ENCODE results near the gene ATP2C1.

ATP2C1 gene

DNA sequence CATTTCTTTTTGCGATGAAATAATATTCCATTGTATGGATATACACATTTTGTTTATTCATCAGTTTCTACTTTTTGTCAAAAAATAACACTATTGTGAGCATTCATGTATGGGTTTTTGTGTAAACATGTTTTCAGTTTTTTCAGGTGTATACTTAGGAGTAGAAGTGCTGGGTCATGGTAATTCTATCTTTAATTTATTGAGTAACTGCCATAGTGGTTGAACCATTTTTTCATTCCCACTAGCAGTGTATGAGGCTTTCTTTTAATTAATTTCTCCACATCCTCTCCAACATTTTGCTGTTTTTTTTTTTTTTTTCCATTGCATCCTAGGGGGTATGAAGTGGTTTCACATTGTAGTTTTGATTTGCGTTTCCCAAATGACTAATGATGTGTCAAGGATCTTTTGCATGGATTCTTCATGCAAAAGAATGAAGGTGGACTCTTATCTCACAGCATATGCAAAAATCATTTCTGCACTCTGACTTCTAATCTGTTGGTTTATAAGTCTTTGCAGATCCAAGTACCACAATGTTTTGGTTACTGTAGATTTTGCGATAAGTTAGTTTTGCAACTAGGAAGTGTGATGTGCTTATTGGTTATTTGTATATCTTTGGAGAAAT is 12.6 kb downstream of the ATP2C1 start:
- no peak overlapping the region for H3K4me3 ChIP-seq (ENCODE audit: low read depth, low read length)
- H3K27me3 ChIP-seq (replicated peaks), result no peaks in the 10 kb centered on the region
- in situ Hi-C loops (cut with HindIII; ENCODE audit: low pct_ligation_motif_present, low sequenced_read_pairs), result no loop called here
- peak; percentile 45 for DNase-seq
- H3K36me3 ChIP-seq (replicated peaks), result no peaks in the 10 kb centered on the region
- TF ChIP-seq, protein P1, sequence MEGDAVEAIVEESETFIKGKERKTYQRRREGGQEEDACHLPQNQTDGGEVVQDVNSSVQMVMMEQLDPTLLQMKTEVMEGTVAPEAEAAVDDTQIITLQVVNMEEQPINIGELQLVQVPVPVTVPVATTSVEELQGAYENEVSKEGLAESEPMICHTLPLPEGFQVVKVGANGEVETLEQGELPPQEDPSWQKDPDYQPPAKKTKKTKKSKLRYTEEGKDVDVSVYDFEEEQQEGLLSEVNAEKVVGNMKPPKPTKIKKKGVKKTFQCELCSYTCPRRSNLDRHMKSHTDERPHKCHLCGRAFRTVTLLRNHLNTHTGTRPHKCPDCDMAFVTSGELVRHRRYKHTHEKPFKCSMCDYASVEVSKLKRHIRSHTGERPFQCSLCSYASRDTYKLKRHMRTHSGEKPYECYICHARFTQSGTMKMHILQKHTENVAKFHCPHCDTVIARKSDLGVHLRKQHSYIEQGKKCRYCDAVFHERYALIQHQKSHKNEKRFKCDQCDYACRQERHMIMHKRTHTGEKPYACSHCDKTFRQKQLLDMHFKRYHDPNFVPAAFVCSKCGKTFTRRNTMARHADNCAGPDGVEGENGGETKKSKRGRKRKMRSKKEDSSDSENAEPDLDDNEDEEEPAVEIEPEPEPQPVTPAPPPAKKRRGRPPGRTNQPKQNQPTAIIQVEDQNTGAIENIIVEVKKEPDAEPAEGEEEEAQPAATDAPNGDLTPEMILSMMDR (IDR thresholded peaks at IDR 0.05; ENCODE audit: low read depth, low read length, missing control alignments), result no peak
- peak overlapping the region; percentile 38 for H3K27ac ChIP-seq

DNA sequence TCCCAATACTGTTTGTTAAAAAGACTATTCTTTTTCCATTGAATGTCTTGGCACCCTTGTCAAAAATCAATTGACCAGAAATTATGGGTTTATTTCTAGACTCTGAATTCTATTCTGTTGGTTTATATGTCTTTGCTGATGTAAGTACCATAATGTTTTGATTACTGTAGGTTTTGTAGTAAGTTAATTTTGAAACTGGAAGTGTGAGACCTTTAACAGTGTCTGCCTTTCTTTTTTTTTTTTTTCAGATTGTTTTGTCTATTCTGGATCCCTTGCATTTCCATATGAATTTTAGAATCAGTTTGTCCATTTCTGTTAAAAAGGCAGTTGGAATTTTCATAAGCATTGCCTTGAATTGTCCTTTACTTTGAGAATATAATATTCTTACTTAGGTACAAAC is 13.6 kb downstream of the ATP2C1 start:
- in situ Hi-C loops (cut with HindIII; ENCODE audit: low pct_ligation_motif_present, low sequenced_read_pairs), result no loop called here
- Histone ChIP-seq H3K27me3 (replicated peaks) (no peaks in the 10 kb centered on the region), H3K4me3 (ENCODE audit: low read depth, low read length) (no peak overlapping the region), H3K36me3 (replicated peaks) (no peaks in the 10 kb centered on the region), H3K27ac (peak overlapping the region; percentile 32)
- no peak for DNase-seq
- TF ChIP-seq, protein P1 (IDR thresholded peaks at IDR 0.05; ENCODE audit: low read depth, low read length, missing control alignments), result no peak

DNA sequence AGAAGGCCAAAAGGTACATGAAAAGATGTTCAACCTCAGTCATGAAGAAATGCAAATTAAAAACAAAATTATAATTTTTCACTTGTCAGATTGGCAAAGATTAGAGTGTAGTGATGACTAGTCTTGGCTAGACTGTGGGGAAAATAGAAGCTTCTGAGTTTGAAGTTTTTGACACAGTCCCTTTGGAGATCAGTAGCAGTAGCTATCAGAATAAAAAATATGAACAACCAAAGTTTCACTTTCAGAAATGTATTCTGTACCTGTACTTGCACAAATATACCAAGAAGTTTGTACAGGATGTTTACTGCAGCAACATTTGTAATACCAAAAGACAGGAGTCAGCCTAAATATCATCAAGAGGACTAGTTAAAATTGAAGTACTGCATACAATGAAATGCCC is 14.1 kb downstream of the ATP2C1 start:
- Histone ChIP-seq H3K27ac (no peak overlapping the region), H3K36me3 (replicated peaks) (no peaks in the 10 kb centered on the region), H3K4me3 (ENCODE audit: low read depth, low read length) (no peak overlapping the region), H3K27me3 (replicated peaks) (no peaks in the 10 kb centered on the region)
- in situ Hi-C loops (cut with HindIII; ENCODE audit: low pct_ligation_motif_present, low sequenced_read_pairs), result no loop called here
- TF ChIP-seq, protein P1 (IDR thresholded peaks at IDR 0.05; ENCODE audit: low read depth, low read length, missing control alignments), result no peak
- DNase-seq, result no peak

DNA sequence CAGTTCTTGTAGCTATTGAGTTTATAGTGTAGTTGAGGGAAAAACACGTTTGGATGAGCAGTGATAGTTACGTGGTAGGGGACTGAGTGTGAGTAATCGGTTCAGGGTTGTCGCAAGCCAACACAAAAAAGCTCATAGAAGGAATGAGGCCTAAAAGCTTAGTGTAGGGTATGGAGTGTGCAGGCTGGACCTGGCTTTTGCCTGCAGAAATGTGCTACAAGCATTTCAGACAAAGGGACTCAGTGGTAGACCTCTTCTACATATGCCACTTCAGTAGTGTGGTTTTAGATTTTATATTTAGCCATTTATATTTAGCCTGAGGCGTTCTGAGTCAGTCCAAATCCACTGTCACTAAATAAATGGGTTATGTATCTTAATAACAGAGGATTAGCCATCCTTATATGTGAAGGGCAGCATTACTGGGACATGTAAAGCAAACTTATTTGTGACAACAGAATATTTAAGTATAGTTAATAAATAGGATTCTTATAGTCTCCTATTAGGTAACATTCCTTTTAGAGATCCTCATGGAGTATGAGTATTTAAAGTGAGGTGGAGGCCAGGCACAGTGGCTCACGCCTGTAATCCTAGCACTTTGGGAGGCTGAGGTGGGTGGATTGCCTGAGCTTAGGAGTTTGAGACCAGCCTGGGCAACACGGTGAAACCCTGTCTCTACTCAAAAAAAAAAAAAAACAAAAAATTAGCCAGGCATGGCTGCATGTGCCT is 21.8 kb downstream of the ATP2C1 start:
- no peaks in the 10 kb centered on the region for H3K27me3 ChIP-seq (replicated peaks)
- H3K4me3 ChIP-seq (ENCODE audit: low read depth, low read length), result no peak overlapping the region
- DNase-seq, result no peak
- TF ChIP-seq, protein P1 (IDR thresholded peaks at IDR 0.05; ENCODE audit: low read depth, low read length, missing control alignments), result no peak
- no peak overlapping the region for H3K27ac ChIP-seq
- in situ Hi-C loops (cut with HindIII; ENCODE audit: low pct_ligation_motif_present, low sequenced_read_pairs), result no loop called here
- H3K36me3 ChIP-seq (replicated peaks), result no peaks in the 10 kb centered on the region

DNA sequence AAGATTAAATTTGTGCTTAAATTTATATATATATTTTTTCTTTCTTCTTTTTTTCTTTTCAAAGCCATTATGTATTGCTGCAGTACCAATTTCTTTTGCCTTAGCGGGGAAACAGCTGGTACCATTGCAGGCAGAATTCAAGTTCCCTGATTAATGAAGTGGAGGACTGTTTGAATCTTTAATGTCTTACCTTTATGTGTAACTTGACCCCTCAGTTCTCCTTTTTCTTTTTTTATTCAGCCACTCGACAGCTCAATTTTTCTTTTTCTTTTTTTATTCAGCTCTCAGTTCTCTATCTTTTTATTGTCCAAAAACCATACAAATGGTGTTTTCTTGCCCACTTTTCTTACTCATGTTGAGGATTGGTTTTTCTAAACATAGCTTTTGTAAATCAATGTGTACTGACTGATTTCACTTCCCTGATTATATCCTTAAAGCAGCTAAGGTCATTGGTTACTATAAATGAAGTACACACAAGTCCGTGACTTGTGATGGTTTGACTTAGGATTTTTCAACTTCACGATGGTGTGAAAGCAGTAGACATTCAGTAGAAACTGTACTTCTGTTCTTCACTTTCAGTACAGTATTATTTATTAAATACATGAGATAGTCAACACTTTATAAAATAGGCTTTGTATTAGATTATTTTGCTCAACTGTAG is 22.8 kb downstream of the ATP2C1 start:
- Histone ChIP-seq H3K4me3 (ENCODE audit: low read depth, low read length) (no peak overlapping the region), H3K27me3 (replicated peaks) (no peaks in the 10 kb centered on the region), H3K27ac (no peak overlapping the region), H3K36me3 (replicated peaks) (no peaks in the 10 kb centered on the region)
- no peak for DNase-seq
- TF ChIP-seq, protein P1 (IDR thresholded peaks at IDR 0.05; ENCODE audit: low read depth, low read length, missing control alignments), result no peak
- in situ Hi-C loops (cut with HindIII; ENCODE audit: low pct_ligation_motif_present, low sequenced_read_pairs), result no loop called here
